Measurements from ENCODE around the gene UPK3A.

The UPK3A gene

GRCh38 chr22:45296628-45297297, 12.0 kb downstream of the UPK3A start:
- no peak overlapping the region for H3K4me3 ChIP-seq (ENCODE audit: low read length)
- no peak for DNase-seq (ENCODE audit: low read depth)
- no peak for TF ChIP-seq CTCF (conservative IDR thresholded peaks at IDR 0.05; ENCODE audit: low read depth, low read length)

GRCh38 chr22:45298934-45299505, 14.3 kb downstream of the UPK3A start:
- no peak for DNase-seq (ENCODE audit: low read depth)
- no peak for TF ChIP-seq CTCF (conservative IDR thresholded peaks at IDR 0.05; ENCODE audit: low read depth, low read length)
- H3K4me3 ChIP-seq (ENCODE audit: low read length), result no peak overlapping the region

GRCh38 chr22:45302751-45303150, 18.0 kb downstream of the UPK3A start:
- no peak for DNase-seq (ENCODE audit: low read depth)
- H3K4me3 ChIP-seq (ENCODE audit: low read length), result no peak overlapping the region
- no peak for TF ChIP-seq CTCF (conservative IDR thresholded peaks at IDR 0.05; ENCODE audit: low read depth, low read length)

- TF ChIP-seq CTCF (conservative IDR thresholded peaks at IDR 0.05; ENCODE audit: low read depth, low read length), result no peak
Observed at GRCh38 chr22:45303181-45303580, 18.4 kb downstream of the UPK3A start.

GRCh38 chr22:45304971-45305370, 20.2 kb downstream of the UPK3A start:
- H3K4me3 ChIP-seq (ENCODE audit: low read length), result no peak overlapping the region
- DNase-seq (ENCODE audit: low read depth), result no peak
- TF ChIP-seq CTCF (conservative IDR thresholded peaks at IDR 0.05; ENCODE audit: low read depth, low read length), result no peak

More at GRCh38 chr22:45303181-45303580, 18.4 kb downstream of the UPK3A start:
- no peak for DNase-seq (ENCODE audit: low read depth)
- no peak overlapping the region for H3K4me3 ChIP-seq (ENCODE audit: low read length)

GRCh38 chr22:45305456-45306075, 20.8 kb downstream of the UPK3A start:
- no peak for TF ChIP-seq CTCF (conservative IDR thresholded peaks at IDR 0.05; ENCODE audit: low read depth, low read length)
- no peak for DNase-seq (ENCODE audit: low read depth)
- H3K4me3 ChIP-seq (ENCODE audit: low read length), result no peak overlapping the region

GRCh38 chr22:45306139-45306538, 21.4 kb downstream of the UPK3A start:
- no peak for DNase-seq (ENCODE audit: low read depth)
- no peak overlapping the region for H3K4me3 ChIP-seq (ENCODE audit: low read length)
- no peak for TF ChIP-seq CTCF (conservative IDR thresholded peaks at IDR 0.05; ENCODE audit: low read depth, low read length)
